Endothelial cell (in vitro differentiated cells): ENCODE measurements around the gene SUN5. TPM values are rescaled to one million over a fixed set of nuclear protein-coding genes. Genes with fewer than 3 reads are reported as not detected.
"Not testable (repeated sequence)": the region's sequence is repeated elsewhere in the genome, so short reads cannot be mapped to it uniquely, and the experiment has no call there.

Source experiments
- DNase-seq: peaks from one replicate; pipeline ENCODE4 v3.0.0; 2021; ENCODE audit warnings: low spot score
- H3K27ac Mint-ChIP-seq: one replicate; pipeline ENCODE4 v1.8.0; 2021; ENCODE audit warnings: mixed read lengths, inconsistent platforms; ENCODE audit not compliant: unreplicated experiment
- H3K27me3 Mint-ChIP-seq: one replicate; pipeline ENCODE4 v1.8.0; 2021; ENCODE audit warnings: mild to moderate bottlenecking, moderate library complexity, mixed read lengths, inconsistent platforms; ENCODE audit not compliant: unreplicated experiment
- H3K36me3 Mint-ChIP-seq: one replicate; pipeline ENCODE4 v1.8.0; 2021; ENCODE audit warnings: mild to moderate bottlenecking, low read depth, mixed read lengths, inconsistent platforms; ENCODE audit not compliant: unreplicated experiment
- H3K4me1 Mint-ChIP-seq: one replicate; pipeline ENCODE4 v1.8.0; 2021; ENCODE audit warnings: mild to moderate bottlenecking, mixed read lengths, inconsistent platforms; ENCODE audit not compliant: unreplicated experiment
- H3K4me3 Mint-ChIP-seq: one replicate; pipeline ENCODE4 v1.8.0; 2021; ENCODE audit warnings: mild to moderate bottlenecking, mixed read lengths, inconsistent platforms; ENCODE audit not compliant: unreplicated experiment
- H3K9me3 Mint-ChIP-seq: one replicate; pipeline ENCODE4 v1.8.0; 2021; ENCODE audit warnings: mixed read lengths, inconsistent platforms; ENCODE audit not compliant: unreplicated experiment
- CTCF ChIP-seq: fragments of 200-600 bp; sonication (generic); IDR thresholded peaks from one replicate; pipeline ENCODE4 v1.5.0; 2021; ENCODE audit warnings: antibody characterized with exemption; ENCODE audit not compliant: unreplicated experiment
- total RNA-seq: library from RNA; stranded (reverse); fragmentation: NEBNext Ultra II Directional; extraction: Animal tissue kit (Norgen Biotek cat#: 25700); gene quantifications from one replicate; pipeline ENCODE4 v1.2.1, GENCODE V29; 2021; ENCODE audit not compliant: unreplicated experiment

The SUN5 gene
- total RNA-seq, 1 donor from 2014 or later = not detected

- Mint-ChIP-seq H3K27ac (no peak overlapping the region), H3K4me3 (no peak overlapping the region), H3K36me3 (peaks cover 9% of the 10 kb centered on the region), H3K4me1 (peaks cover 4% of the 10 kb centered on the region), H3K9me3 (no peaks in the 10 kb centered on the region), H3K27me3 (peaks cover 5% of the 10 kb centered on the region)
- TF ChIP-seq CTCF = no peak
- DNase-seq = no peak
Observed at GRCh38 chr20:32957459-32957858, 46.8 kb downstream of the SUN5 start.

GRCh38 chr20:32950539-32950938 lies 53.7 kb downstream of the SUN5 start:
- not testable (repeated sequence) for H3K27me3 Mint-ChIP-seq, H3K4me3 Mint-ChIP-seq, DNase-seq, H3K9me3 Mint-ChIP-seq, H3K36me3 Mint-ChIP-seq
- H3K27ac Mint-ChIP-seq = peak overlapping the region; percentile 92
- H3K4me1 Mint-ChIP-seq = peaks cover 32% of the 10 kb centered on the region

GRCh38 chr20:32946629-32947028 lies 57.6 kb downstream of the SUN5 start:
- Mint-ChIP-seq H3K27ac (no peak overlapping the region), H3K36me3 (no peaks in the 10 kb centered on the region), H3K4me1 (peaks cover 34% of the 10 kb centered on the region), H3K27me3 (no peaks in the 10 kb centered on the region), H3K9me3 (no peaks in the 10 kb centered on the region), H3K4me3 (no peak overlapping the region)
- no peak for DNase-seq
- TF ChIP-seq CTCF = no peak

- H3K27me3 Mint-ChIP-seq = no peaks in the 10 kb centered on the region
- H3K4me3 Mint-ChIP-seq = no peak overlapping the region
- peak; percentile 31 for DNase-seq
- no peaks in the 10 kb centered on the region for H3K9me3 Mint-ChIP-seq
- no peaks in the 10 kb centered on the region for H3K36me3 Mint-ChIP-seq
- H3K27ac Mint-ChIP-seq = peak overlapping the region; percentile 71
- peaks cover 25% of the 10 kb centered on the region for H3K4me1 Mint-ChIP-seq
- TF ChIP-seq CTCF = peak; percentile 50
Observed at GRCh38 chr20:32945710-32946221, 58.5 kb downstream of the SUN5 start.

GRCh38 chr20:32943490-32944052 lies 60.7 kb downstream of the SUN5 start:
- no peak for DNase-seq
- no peaks in the 10 kb centered on the region for H3K9me3 Mint-ChIP-seq
- H3K36me3 Mint-ChIP-seq = no peaks in the 10 kb centered on the region
- no peak overlapping the region for H3K27ac Mint-ChIP-seq
- no peak for TF ChIP-seq CTCF
- H3K27me3 Mint-ChIP-seq = no peaks in the 10 kb centered on the region
- peaks cover 14% of the 10 kb centered on the region for H3K4me1 Mint-ChIP-seq
- no peak overlapping the region for H3K4me3 Mint-ChIP-seq
